ENCODE data around the gene JAG2.

- TF ChIP-seq GATA2 (IDR thresholded peaks at IDR 0.05; ENCODE audit: low read depth, low read length) (no peak), GATA3 (IDR thresholded peaks at IDR 0.05; ENCODE audit: low read depth, low read length) (no peak)
Observed at GRCh38 chr14:105208738-105209075, 40.1 kb upstream of the JAG2 start.
